Fibroblast of villous mesenchyme (primary cell): ENCODE results near the gene LRRC74A. TPM values are rescaled to one million over a fixed set of nuclear protein-coding genes. Genes with fewer than 3 reads are reported as not detected.

Experiments
- DNase-seq: peaks from one replicate; pipeline ENCODE4 v3.0.0-alpha.2; 2010; ENCODE audit warnings: low read depth
- H3K4me3 ChIP-seq: 2 replicates; pipeline ENCODE4 v1.5.1; 2011; ENCODE audit warnings: low read depth, mild to moderate bottlenecking, low read length
- total RNA-seq: library from RNA; depleted of rRNA; stranded (reverse); fragments of >200 nt; gene quantifications from 2 replicates; pipeline ENCODE4 v1.2.3, GENCODE V29; 2012
- TF ChIP-seq, protein P1 (sequence below): IDR thresholded peaks from 2 replicates; pipeline ENCODE4 v1.5.1; 2012; ENCODE audit warnings: low read depth, mild to moderate bottlenecking, low read length; ENCODE audit not compliant: insufficient read depth

The LRRC74A gene
- not detected in 2 replicates for total RNA-seq

DNA sequence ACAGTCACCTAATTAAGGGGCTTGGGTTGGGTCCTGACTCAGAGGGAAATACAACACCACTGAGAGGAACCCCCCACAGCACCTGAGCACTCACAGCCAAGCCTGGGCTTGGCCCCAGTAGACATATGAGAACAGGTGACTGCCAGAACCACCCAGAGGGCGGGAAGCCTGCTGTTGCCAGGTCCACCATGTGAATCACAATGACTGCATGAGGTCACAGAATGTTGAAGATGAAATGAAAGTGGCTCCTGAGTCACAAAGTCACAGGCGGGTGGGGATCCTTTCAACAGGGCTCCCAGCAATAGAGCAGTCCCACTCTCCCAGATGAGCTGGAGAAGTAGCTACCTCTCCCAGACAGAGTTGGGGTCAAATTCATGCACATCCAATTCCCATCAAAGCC is at the start of gene LRRC74A:
LRRC74A (plus strand) TSS at position 287 of the 400 bp plus-strand sequence. CDS start 290 bp downstream, outside the sequence.
- no peak for DNase-seq
- TF ChIP-seq, protein P1, sequence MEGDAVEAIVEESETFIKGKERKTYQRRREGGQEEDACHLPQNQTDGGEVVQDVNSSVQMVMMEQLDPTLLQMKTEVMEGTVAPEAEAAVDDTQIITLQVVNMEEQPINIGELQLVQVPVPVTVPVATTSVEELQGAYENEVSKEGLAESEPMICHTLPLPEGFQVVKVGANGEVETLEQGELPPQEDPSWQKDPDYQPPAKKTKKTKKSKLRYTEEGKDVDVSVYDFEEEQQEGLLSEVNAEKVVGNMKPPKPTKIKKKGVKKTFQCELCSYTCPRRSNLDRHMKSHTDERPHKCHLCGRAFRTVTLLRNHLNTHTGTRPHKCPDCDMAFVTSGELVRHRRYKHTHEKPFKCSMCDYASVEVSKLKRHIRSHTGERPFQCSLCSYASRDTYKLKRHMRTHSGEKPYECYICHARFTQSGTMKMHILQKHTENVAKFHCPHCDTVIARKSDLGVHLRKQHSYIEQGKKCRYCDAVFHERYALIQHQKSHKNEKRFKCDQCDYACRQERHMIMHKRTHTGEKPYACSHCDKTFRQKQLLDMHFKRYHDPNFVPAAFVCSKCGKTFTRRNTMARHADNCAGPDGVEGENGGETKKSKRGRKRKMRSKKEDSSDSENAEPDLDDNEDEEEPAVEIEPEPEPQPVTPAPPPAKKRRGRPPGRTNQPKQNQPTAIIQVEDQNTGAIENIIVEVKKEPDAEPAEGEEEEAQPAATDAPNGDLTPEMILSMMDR, result no peak
- no peak within 1 kb of the TSS for H3K4me3 ChIP-seq

DNA sequence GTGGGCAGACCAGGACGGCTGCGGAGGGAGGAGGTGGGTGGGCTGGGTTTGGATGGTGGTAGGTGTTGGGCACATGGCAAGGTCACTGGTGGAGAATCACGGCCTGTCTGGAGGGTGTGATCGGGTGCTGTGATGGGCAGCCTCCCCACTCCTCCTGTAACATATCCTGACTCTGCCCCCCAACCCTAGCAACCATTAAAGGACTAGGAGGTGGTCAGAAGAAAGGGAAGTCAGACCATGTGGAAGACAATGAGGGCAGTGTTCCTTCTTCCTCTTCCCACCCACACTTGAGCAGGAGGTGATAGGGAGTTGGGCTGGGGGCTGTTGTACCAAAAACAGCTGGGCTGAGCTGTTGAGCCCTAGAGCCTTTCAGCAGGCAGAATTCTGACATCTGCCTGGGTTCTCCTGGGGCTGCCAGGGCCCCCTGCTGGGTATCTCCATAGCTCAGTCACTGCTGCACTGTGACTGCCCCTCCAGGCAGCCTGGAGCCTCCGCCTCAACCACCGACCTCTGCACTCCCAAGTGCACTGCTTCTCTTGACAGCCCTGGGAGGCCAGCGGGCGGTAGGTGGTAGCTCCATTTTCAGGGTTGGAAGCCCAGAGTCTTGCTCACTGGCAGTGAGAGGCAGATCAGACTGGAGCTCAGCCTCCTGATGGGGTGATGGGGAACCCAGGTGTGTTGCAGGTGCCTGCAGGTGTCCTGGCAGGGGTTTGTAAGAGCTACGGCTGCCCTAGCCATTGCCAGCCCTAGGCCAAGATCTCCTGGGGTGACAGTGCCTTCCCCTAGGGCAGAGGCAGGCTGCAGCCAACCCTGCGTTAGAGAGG is 49.6 kb upstream of the LRRC74A start:
- H3K4me3 ChIP-seq, result no peak overlapping the region
- DNase-seq, result no peak
- TF ChIP-seq, protein P1, result no peak

DNA sequence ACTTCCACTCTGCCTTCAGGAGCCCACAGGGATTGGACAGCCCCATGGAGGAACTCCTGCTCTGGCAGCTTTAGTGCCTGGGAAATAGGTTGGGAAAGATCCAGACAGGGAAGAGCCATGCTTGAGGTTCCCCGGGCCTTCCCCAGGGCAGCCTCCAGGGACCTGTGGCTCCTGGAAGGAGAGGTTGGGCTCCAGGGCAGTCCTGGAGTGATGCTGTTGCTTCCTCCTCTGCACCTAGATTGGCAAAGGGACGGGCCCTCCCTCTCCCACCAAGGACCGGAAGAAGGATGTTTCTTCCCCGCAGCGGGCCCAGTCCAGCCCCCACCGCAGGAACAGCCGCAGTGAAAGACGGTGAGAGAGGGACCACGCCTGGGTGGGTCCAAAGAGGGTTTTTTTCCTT is 48.5 kb upstream of the LRRC74A start:
- TF ChIP-seq, protein P1, result no peak
- no peak overlapping the region for H3K4me3 ChIP-seq
- no peak for DNase-seq

DNA sequence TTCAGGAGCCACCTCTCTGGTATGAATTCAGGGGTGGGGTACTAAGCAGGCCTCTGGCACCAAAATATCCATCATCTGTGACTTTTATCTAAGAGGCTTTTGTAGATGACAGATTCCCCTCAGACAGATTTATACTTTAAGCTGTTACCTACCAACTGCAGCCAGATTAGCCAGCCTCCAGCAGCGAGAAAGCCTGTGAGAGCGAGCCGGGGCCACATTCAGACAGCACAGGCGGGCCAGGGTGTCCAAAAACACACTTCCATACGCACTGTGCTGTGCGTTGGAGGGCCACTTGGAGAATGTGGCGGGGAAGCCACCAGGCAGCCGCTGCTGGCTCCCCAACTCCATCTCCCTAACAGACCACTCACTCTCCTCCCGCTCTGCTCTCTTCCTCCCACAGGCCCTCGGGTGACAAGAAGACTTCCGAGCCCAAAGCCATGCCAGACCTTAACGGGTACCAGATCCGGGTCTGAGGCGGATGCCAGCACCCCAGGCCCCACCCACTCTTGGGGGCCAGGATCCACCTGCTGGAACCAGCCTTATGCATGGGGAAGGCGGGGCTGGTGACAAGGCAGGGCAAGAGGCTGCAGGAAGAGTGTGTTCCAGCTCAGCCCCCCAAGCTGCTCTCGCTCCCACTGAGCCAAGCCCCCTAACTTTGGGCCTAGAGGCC is 47.5 kb upstream of the LRRC74A start:
- TF ChIP-seq, protein P1, result no peak
- no peak overlapping the region for H3K4me3 ChIP-seq
- no peak for DNase-seq

DNA sequence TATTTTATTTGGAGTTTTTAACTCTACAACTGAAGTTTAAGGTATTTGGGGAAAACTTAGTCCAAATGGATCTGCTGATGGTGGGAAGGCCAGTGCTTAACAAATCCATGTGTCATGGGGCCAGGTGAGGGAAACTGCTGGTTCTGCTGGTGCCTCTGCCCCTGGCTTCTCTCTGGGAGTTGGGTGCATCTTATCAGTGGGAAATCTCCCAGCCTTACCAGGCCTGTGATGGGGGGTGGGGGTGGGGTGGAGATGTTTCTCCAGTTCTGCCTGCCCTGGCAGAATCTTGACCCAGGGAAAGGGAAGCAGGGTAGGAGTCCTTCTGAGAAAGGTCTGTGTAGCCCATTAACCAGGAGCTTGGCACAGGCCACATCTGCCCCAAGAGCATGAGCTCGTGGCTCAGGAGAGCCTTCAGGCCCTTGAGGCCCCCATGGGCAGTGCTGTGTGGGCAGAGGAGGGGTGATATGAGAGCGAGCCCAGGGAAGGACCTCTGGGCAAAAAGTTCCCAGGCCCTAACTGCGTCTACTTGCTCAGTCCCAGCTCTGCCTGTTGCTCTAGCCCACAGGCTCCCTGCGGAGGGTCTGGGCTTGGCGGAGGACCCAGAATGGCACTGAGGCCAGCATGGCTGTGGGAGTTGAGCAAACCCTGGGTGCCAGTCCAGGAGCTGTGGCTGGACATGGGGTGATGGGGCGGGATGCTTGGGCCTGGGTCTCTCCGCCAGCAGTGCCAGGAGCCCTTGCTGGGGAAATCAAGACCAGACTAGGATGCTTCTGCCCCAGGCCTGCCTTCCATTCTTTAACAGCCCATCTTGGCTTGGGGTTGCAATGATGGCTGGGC is 46.8 kb upstream of the LRRC74A start:
- TF ChIP-seq, protein P1, result no peak
- H3K4me3 ChIP-seq, result no peak overlapping the region
- DNase-seq, result no peak

DNA sequence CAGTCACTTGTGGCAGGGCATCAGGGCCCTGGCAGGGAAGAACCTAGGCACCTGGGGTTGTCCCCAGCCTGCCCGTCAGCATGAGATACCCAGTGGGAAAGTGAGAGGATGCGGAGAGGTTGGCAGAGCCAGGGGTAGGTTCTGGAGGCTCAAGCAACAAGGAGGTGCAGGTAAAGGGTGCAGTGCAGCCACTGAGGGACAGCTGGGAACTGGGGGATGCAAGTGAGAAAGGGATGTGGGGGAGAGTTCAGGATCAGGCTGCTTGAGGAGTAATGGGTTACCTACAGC is 46.2 kb upstream of the LRRC74A start:
- TF ChIP-seq, protein P1, result no peak
- H3K4me3 ChIP-seq, result no peak overlapping the region
- no peak for DNase-seq
